ENCODE data around the gene IDS.

Gene IDS

GRCh38 chrX:149540621-149541520 lies 35.8 kb upstream of the IDS start, which contains the start of gene EOLA1 (continued):
- TF ChIP-seq PRDM10 (tag by site-specific recombination; IDR thresholded peaks at IDR 0.05) (peak; percentile 68), PRDM4 (tag by site-specific recombination; IDR thresholded peaks at IDR 0.05) (peak; percentile 92), ZNF623 (tag by site-specific recombination; IDR thresholded peaks at IDR 0.05) (no peak), ZNF785 (tag by site-specific recombination; IDR thresholded peaks at IDR 0.05) (no peak), ZNF140 (tag by site-specific recombination; IDR thresholded peaks at IDR 0.05) (no peak), ZBTB7A (tag by site-specific recombination; IDR thresholded peaks at IDR 0.05; ENCODE audit: low read depth) (no peak), ZBTB8A (tag by site-specific recombination; IDR thresholded peaks at IDR 0.05) (no peak), HOXD13 (CRISPR knock-in tag; IDR thresholded peaks at IDR 0.05; ENCODE audit: borderline replicate concordance) (no peak), GLI2 (tag by site-specific recombination; IDR thresholded peaks at IDR 0.05; ENCODE audit: borderline replicate concordance, low read depth) (no peak), ZNF26 (tag by site-specific recombination; IDR thresholded peaks at IDR 0.05) (no peak), ZNF148 (tag by site-specific recombination; IDR thresholded peaks at IDR 0.05; ENCODE audit: borderline replicate concordance) (no peak), ZBTB20 (tag by site-specific recombination; IDR thresholded peaks at IDR 0.05) (peak; percentile 74), ZNF76 (tag by site-specific recombination; IDR thresholded peaks at IDR 0.05; ENCODE audit: borderline replicate concordance, low read depth) (peak; percentile 86), ZNF580 (tag by site-specific recombination; IDR thresholded peaks at IDR 0.05) (peak; percentile 77; the same call in 1 of the 2 replicates), TSHZ1 (tag by site-specific recombination; IDR thresholded peaks at IDR 0.05; ENCODE audit: borderline replicate concordance) (no peak), ZNF747 (tag by site-specific recombination; IDR thresholded peaks at IDR 0.05) (no peak), SP2 (tag by site-specific recombination; IDR thresholded peaks at IDR 0.05) (peak; percentile 79), IKZF3 (tag by site-specific recombination; IDR thresholded peaks at IDR 0.05) (peak; percentile 89), HOXC10 (CRISPR knock-in tag; IDR thresholded peaks at IDR 0.05) (no peak), ZNF280C (tag by site-specific recombination; IDR thresholded peaks at IDR 0.05) (no peak), ZNF600 (tag by site-specific recombination; IDR thresholded peaks at IDR 0.05) (0 out of 2 replicates have a peak, but pooled peaks have one; percentile 11), ZNF350 (tag by site-specific recombination; IDR thresholded peaks at IDR 0.05) (no peak)

Measured in HEK293 (cell line).